GM19025 (cell line): Measurements from ENCODE around the gene ESPL1.

Experiments used
- ATAC-seq: cut with Tn5 transposase; IDR thresholded peaks from one replicate; pipeline ENCODE4 v1.9.1; 2021; ENCODE audit warnings: mild to moderate bottlenecking, low read depth, moderate library complexity; ENCODE audit not compliant: unreplicated experiment

ESPL1 gene

GRCh38 chr12:53267999-53268629 is at the start of gene ESPL1:
Gene ESPL1 (plus strand): TSS chr12:53268299. CDS start chr12:53268767, 468 bp downstream.
- ATAC-seq, result peak; percentile 82

GRCh38 chr12:53218551-53219291 is 49.4 kb upstream of the ESPL1 start:
- ATAC-seq, result no peak

GRCh38 chr12:53219292-53219955 is 48.7 kb upstream of the ESPL1 start:
- ATAC-seq, result no peak

- ATAC-seq, result no peak
Measured at GRCh38 chr12:53219956-53220693, 48.0 kb upstream of the ESPL1 start.

- ATAC-seq, result peak; percentile 60
Measured at GRCh38 chr12:53220694-53221202, 47.4 kb upstream of the ESPL1 start.

- peak; percentile 28 for ATAC-seq
Measured at GRCh38 chr12:53221203-53222080, 46.7 kb upstream of the ESPL1 start.

GRCh38 chr12:53222170-53222721 is 45.9 kb upstream of the ESPL1 start:
- no peak for ATAC-seq

- ATAC-seq, result no peak
Measured at GRCh38 chr12:53222806-53223261, 45.3 kb upstream of the ESPL1 start.

- ATAC-seq, result no peak
Measured at GRCh38 chr12:53223389-53224060, 44.6 kb upstream of the ESPL1 start.

- ATAC-seq, result no peak
Measured at GRCh38 chr12:53224061-53224896, 43.8 kb upstream of the ESPL1 start.

GRCh38 chr12:53224897-53225634 is 43.0 kb upstream of the ESPL1 start:
- no peak for ATAC-seq

GRCh38 chr12:53225635-53226424 is 42.3 kb upstream of the ESPL1 start:
- ATAC-seq, result no peak

GRCh38 chr12:53226815-53227214 is 41.3 kb upstream of the ESPL1 start:
- no peak for ATAC-seq

GRCh38 chr12:53227341-53227740 is 40.8 kb upstream of the ESPL1 start:
- ATAC-seq, result no peak

GRCh38 chr12:53227836-53228235 is 40.3 kb upstream of the ESPL1 start:
- no peak for ATAC-seq

- ATAC-seq, result no peak
Measured at GRCh38 chr12:53229454-53229853, 38.6 kb upstream of the ESPL1 start.
